ENCODE measurements around the gene PARD3.

- no peak for TF ChIP-seq CTCF (IDR thresholded peaks at IDR 0.05)
- no peak for TF ChIP-seq POLR2A (IDR thresholded peaks at IDR 0.05)
Observed at GRCh38 chr10:34247560-34247959, 567.5 kb downstream of the PARD3 start.
